Measurements from ENCODE around the gene TRIOBP.

The TRIOBP gene

GRCh38 chr22:37678372-37678771, 18.5 kb upstream of the TRIOBP start:
- DNase-seq (ENCODE audit: extremely low read depth, low read depth), result no peak
- no peak for TF ChIP-seq CTCF (IDR thresholded peaks at IDR 0.05; ENCODE audit: low read depth, low read length)

- DNase-seq (ENCODE audit: extremely low read depth, low read depth), result no peak
- no peak for TF ChIP-seq CTCF (IDR thresholded peaks at IDR 0.05; ENCODE audit: low read depth, low read length)
Measured at GRCh38 chr22:37679670-37680069, 17.2 kb upstream of the TRIOBP start.

DNA sequence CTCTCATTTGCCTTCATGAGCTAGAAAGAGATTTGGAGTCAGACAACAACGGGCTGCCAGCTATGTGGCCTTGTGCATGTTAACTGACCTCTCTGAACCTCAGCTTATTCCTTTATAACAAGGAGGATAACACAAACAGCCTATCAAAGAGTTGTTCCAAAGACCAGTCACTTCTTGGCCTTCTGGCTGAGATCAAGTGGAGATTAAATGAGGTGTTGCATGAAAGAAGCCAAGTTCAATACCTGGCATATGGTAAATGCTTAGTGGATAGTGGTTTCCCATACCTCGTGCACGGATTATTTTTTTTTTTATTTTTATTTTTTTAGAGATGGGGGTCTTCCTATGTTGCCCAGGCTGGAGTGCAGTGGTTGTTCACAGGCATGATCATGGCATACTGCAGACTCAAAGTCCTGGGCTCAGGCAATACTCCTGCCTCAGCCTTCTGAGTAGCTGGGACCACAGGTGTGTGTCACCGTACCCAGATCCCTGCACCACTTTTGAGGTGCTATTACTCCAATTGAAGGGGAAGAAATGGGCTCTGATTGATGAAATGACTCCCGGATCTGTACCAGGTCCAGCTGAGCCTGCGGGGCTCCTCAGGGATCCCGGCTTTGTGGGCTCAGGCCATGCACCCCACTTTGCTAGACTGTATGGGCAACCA, 16.5 kb upstream of the TRIOBP start:
- DNase-seq (ENCODE audit: extremely low read depth, low read depth), result no peak
- no peak for TF ChIP-seq CTCF (IDR thresholded peaks at IDR 0.05; ENCODE audit: low read depth, low read length)

- TF ChIP-seq CTCF (IDR thresholded peaks at IDR 0.05; ENCODE audit: low read depth, low read length), result no peak
- DNase-seq (ENCODE audit: extremely low read depth, low read depth), result no peak
Measured at GRCh38 chr22:37681001-37681424, 15.8 kb upstream of the TRIOBP start.

GRCh38 chr22:37681556-37682049, 15.2 kb upstream of the TRIOBP start:
- no peak for DNase-seq (ENCODE audit: extremely low read depth, low read depth)
- TF ChIP-seq CTCF (IDR thresholded peaks at IDR 0.05; ENCODE audit: low read depth, low read length), result peak; percentile 97

- no peak for TF ChIP-seq CTCF (IDR thresholded peaks at IDR 0.05; ENCODE audit: low read depth, low read length)
- no peak for DNase-seq (ENCODE audit: extremely low read depth, low read depth)
Measured at GRCh38 chr22:37684803-37685615, 11.8 kb upstream of the TRIOBP start.
